K562 treated with DMSO at 1 percent for 48 hours (cell line): ENCODE results near the gene DDX25. TPM values are rescaled to one million over a fixed set of nuclear protein-coding genes. Genes with fewer than 3 reads are reported as not detected.

Experiments
- total RNA-seq: library from RNA; unstranded; fragments of 300-600 nt; gene quantifications from 2 replicates; pipeline ENCODE4 v1.2.3, GENCODE V29; 2022; ENCODE audit warnings: low replicate concordance; ENCODE audit errors: extremely low read depth

DDX25 gene
- total RNA-seq, result not detected in 2 replicates

DNA sequence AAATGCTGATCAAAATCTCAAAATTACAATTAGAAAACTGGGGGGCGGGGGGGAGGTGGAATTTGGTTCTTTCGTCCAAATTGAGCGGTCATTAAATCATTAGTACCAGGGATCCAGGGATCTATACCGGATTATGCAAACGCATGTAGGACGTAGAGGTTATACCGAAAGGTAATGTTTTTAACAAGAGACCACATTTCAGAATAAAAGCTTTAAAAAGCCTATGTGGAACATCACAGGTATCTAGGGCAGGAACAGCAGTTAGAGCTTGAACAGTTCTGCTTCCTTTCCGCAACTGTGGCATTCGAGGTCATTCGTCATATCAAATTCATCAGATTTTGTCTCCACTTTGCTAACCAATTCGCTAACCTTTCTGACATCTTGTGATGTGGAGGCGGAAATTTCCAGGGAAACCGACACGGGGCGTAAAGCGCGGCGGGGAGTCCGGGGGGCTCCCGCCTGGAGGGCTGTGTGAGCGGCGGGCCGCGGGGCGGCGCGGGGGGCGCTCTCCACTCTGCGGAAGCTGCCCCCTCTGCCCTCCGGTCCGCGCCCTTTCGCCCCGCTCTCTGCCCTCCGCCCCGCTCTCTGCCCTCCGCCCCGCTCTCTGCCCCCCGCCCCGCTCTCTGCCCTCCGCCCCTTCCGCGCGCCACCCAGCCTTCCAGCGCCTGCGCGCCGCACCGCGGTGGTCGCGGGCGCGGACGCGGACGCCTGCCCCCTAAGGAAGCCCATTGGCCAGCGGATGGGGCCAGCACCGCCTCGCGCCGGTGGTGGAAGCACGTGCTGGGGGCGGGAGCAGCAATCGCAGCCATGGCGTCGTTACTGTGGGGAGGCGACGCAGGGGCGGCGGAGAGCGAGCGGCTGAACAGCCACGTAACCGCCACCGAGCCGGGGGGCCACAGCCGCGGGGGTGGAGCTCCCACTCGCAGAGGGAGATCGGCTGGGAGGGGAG is at the start of gene DDX25:
TSS of gene DDX25 (plus strand) at position 798 of the 949 bp plus-strand sequence. CDS start at position 808, 10 bp downstream.

DNA sequence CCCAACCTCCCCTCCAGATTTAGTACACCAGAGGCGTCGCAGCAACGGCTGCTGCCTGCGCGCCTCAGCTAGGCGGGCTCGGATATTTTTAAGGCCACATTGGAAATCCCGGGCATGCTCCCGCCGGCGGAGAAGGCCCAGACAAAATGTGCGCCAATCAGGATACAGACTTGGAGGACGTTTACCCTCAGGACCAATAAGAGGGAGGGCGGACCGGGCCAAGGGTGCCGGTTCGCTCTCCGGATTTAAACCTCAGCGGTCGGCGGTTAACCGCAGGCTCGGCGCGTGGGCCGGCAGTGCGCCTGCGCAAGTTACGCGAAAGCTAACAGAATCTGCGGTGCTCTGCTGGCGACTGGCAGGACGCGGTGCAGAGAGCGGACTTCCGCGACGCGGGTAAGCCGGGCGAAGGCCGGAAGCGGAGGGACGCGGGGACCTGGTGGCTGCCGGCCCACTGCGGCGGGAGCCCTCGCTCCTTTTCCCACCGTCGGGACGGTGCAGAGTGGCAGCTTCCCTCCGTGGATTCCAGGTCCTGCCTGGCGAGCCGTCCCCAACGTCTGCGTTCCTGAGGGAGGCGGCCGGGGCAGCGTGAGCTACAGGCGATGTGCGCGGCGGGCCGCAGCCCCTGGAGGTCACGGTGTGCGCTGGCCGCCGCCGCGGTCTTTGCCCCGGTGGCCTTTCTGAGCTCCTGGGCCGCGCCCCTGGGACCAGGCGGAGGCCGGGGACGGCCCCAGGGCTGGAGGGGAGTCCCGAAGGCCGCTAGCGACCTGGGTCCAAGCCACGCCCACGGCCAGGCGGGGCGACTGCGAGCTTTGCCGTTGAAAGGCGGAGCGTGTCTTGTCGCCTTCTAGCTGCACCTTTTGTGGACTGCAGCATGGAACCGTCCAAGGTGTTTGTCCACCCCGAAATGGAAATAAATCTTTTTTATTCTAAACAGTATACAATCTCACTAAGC is 16.7 kb upstream of the DDX25 start, which contains the start of gene HYLS1:
TSS of gene HYLS1 (plus strand) at position 296 of the 952 bp plus-strand sequence. CDS start 11,701 bp downstream, outside the sequence.

DNA sequence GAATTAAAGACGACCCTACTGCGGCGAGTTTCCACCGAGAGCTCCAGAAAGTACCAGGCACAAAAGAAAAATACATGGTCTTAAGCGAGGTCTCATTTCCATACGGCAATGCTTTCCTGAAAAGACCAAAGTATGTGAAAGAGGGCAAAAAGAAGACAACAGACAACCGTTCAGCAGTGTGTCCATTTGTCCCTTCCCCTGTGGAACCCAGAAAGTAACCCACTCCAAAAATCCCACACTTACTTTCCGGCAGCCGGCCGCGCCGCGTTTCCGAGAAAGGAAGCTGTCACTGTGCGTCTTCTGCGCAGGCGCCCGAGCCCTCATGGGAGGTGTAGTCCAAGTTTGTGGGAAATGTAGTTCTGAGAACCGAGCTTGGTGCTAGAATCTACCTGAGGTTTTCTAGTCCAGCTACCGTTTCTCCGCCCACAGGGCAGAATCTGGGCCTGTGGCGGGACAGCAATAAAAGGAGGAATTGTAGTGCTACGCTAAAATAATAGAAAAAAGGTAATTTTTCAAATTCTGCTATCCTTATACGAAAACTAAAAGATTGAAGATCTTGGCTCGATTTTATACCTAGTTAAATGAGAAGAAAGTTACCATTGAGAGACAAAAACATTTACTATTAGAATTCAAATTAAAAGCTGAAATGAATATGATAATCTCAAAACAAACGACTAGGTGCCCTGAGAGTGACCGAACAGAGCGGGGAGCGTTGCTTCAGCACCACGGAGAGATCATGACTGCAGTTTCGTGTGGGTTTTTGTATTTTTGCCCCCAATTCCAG is 1.2 kb upstream of the DDX25 start, which contains the start of gene PUS3:
TSS of gene PUS3 (minus strand) at position 280 of the 784 bp plus-strand sequence. CDS start 6,922 bp downstream, outside the sequence.

DNA sequence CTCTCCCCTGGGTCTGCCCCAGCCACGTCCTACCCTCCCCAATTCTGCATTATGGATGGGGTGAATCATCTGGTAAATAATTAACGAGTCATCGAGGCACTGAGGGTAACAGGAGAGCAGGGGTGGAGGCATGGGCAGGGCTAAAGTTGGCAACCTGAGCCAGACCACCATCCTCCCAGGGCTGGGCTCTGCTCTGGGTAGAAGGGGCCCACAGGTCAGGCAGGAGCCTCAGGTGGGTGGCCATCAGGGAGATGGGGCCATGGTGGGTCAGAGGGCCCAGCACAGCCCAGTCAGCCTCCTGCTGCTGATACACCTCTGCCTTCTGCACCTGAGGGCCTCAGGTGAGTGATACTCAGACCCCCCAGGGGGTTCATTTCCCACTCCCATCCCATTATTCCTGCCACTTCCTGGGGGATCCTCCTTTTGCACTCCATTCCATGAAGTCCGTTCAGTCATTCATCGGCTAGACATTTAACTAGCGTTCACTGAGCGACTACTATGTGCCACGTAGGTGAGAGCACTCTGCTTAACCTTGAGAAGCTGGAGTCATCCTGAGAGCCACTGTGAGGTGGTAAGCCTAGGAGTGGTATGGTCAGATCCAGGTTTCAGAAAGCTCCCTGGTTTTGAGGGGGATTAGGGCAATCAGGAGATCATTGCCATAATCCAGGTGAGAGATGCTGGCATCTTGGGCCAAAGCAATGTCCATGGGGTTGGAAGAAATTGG is 41.7 kb downstream of the DDX25 start, which contains the start of gene VSIG10L2:
TSS of gene VSIG10L2 (plus strand) at position 248 of the 724 bp plus-strand sequence. CDS start at position 260, 12 bp downstream.

Other genes starting within 250 kb of the DDX25 start
- gene ACRV1, start 223.7 kb upstream of the DDX25 start, total RNA-seq, result not detected in 2 replicates
- not detected in 2 replicates for gene PATE1, start 158.2 kb upstream of the DDX25 start, total RNA-seq
- gene PATE2, start 125.7 kb upstream of the DDX25 start, total RNA-seq, result not detected in 2 replicates
- gene PATE3, start 116.4 kb upstream of the DDX25 start, total RNA-seq, result not detected in 2 replicates
- gene PATE4, start 71.2 kb upstream of the DDX25 start, total RNA-seq, result not detected in 2 replicates
- not detected in 2 replicates for gene HYLS1, start 16.8 kb upstream of the DDX25 start, total RNA-seq
- gene PUS3, start 1.3 kb upstream of the DDX25 start, total RNA-seq, result not detected in 2 replicates
- not detected in 2 replicates for gene VSIG10L2, start 41.5 kb downstream of the DDX25 start, total RNA-seq
- not detected in 2 replicates for gene CDON, start 158.4 kb downstream of the DDX25 start, total RNA-seq